Fibroblast of villous mesenchyme (primary cell): ENCODE results near the gene FAM168A. TPM values are rescaled to one million over a fixed set of nuclear protein-coding genes. Genes with fewer than 3 reads are reported as not detected.

ENCODE experiments used
- DNase-seq: peaks from one replicate; pipeline ENCODE4 v3.0.0-alpha.2; 2010; ENCODE audit warnings: low read depth
- H3K4me3 ChIP-seq: 2 replicates; pipeline ENCODE4 v1.5.1; 2011; ENCODE audit warnings: low read depth, mild to moderate bottlenecking, low read length
- CTCF ChIP-seq: IDR thresholded peaks from 2 replicates; pipeline ENCODE4 v1.5.1; 2012; ENCODE audit warnings: low read depth, mild to moderate bottlenecking, low read length; ENCODE audit not compliant: insufficient read depth
- total RNA-seq: library from RNA; depleted of rRNA; stranded (reverse); fragments of >200 nt; gene quantifications from 2 replicates; pipeline ENCODE4 v1.2.3, GENCODE V29; 2012

Gene FAM168A
- total RNA-seq, 1 donor: 22.5 TPM

- H3K4me3 ChIP-seq: no peak overlapping the region
- TF ChIP-seq CTCF: no peak
- no peak for DNase-seq
These were observed 77.4 kb downstream of the FAM168A start for GRCh38 chr11:73520353-73521061.

- no peak for DNase-seq
- TF ChIP-seq CTCF: no peak
- no peak overlapping the region for H3K4me3 ChIP-seq
These were observed 78.6 kb downstream of the FAM168A start for GRCh38 chr11:73519266-73519665.

- no peak for TF ChIP-seq CTCF
- H3K4me3 ChIP-seq: no peak overlapping the region
- DNase-seq: no peak
These were observed 79.7 kb downstream of the FAM168A start for GRCh38 chr11:73518195-73518594.

- no peak for TF ChIP-seq CTCF
- no peak overlapping the region for H3K4me3 ChIP-seq
- DNase-seq: no peak
These were observed 81.8 kb downstream of the FAM168A start for GRCh38 chr11:73516080-73516479.

- DNase-seq: no peak
- no peak for TF ChIP-seq CTCF
- H3K4me3 ChIP-seq: no peak overlapping the region
These were observed 84.2 kb downstream of the FAM168A start for GRCh38 chr11:73513707-73514106.

GRCh38 chr11:73510877-73511276, 87.0 kb downstream of the FAM168A start:
- TF ChIP-seq CTCF: no peak

GRCh38 chr11:73510106-73510505, 87.8 kb downstream of the FAM168A start:
- no peak for DNase-seq
- H3K4me3 ChIP-seq: no peak overlapping the region
- no peak for TF ChIP-seq CTCF

More at GRCh38 chr11:73510877-73511276, 87.0 kb downstream of the FAM168A start:
- no peak overlapping the region for H3K4me3 ChIP-seq
- no peak for DNase-seq
